Fibroblast of skin of right biceps (primary cell): ENCODE measurements around the gene IKBKG.
"Not testable (repeated sequence)": the region's sequence is repeated elsewhere in the genome, so short reads cannot be mapped to it uniquely, and the experiment has no call there.

Experiments
- DNase-seq: peaks from one replicate; pipeline ENCODE4 v3.0.0-alpha.2; 2013

The IKBKG gene

GRCh38 chrX:154547245-154548027, at the start of gene IKBKG:
TSS of gene IKBKG (plus strand) at chrX:154547620. CDS start at chrX:154552003, 4,383 bp downstream.
- DNase-seq: peak; percentile 90

GRCh38 chrX:154501423-154501822, 46.0 kb upstream of the IKBKG start:
- DNase-seq: not testable (repeated sequence)

- DNase-seq: no peak
These were observed 45.3 kb upstream of the IKBKG start for GRCh38 chrX:154502098-154502497.

GRCh38 chrX:154502989-154503388, 44.4 kb upstream of the IKBKG start:
- DNase-seq: no peak

GRCh38 chrX:154505734-154506133, 41.7 kb upstream of the IKBKG start:
- DNase-seq: peak; percentile 54

GRCh38 chrX:154506483-154507332, 40.7 kb upstream of the IKBKG start:
- DNase-seq: no peak

GRCh38 chrX:154507673-154508383, 39.6 kb upstream of the IKBKG start:
- no peak for DNase-seq

- DNase-seq: no peak
These were observed 39.1 kb upstream of the IKBKG start for GRCh38 chrX:154508384-154508745.

- no peak for DNase-seq
These were observed 38.0 kb upstream of the IKBKG start for GRCh38 chrX:154509455-154509854.

GRCh38 chrX:154511761-154512160, 35.7 kb upstream of the IKBKG start:
- no peak for DNase-seq

GRCh38 chrX:154512879-154513553, 34.4 kb upstream of the IKBKG start:
- DNase-seq: no peak

- DNase-seq: no peak
These were observed 33.7 kb upstream of the IKBKG start for GRCh38 chrX:154513716-154514115.

- DNase-seq: no peak
These were observed 32.1 kb upstream of the IKBKG start for GRCh38 chrX:154515090-154515965.

GRCh38 chrX:154515966-154516655, 31.3 kb upstream of the IKBKG start, which contains the start of gene FAM3A:
TSS of gene FAM3A (minus strand) at chrX:154516232. CDS start at chrX:154515772, 460 bp downstream.
- DNase-seq: peak; percentile 88

- peak; percentile 36 for DNase-seq
These were observed 30.7 kb upstream of the IKBKG start for GRCh38 chrX:154516656-154517100.

GRCh38 chrX:154517101-154517781, 30.2 kb upstream of the IKBKG start:
- no peak for DNase-seq

GRCh38 chrX:154519389-154519788, 28.0 kb upstream of the IKBKG start:
- DNase-seq: no peak

GRCh38 chrX:154525606-154526490, 21.6 kb upstream of the IKBKG start:
- DNase-seq: no peak
